Astrocyte (in vitro differentiated cells and primary cell): ENCODE results near the gene SOWAHB.

Source experiments
- CTCF ChIP-seq: IDR thresholded peaks from 2 replicates; pipeline ENCODE4 v1.5.1; 2011; ENCODE audit warnings: low read depth, mild to moderate bottlenecking, inconsistent platforms, low read length, moderate library complexity; ENCODE audit not compliant: insufficient read depth
- EZH2 ChIP-seq: IDR thresholded peaks from 2 replicates; pipeline ENCODE4 v1.6.1; 2012; ENCODE audit warnings: mild to moderate bottlenecking, low read length, inconsistent platforms; ENCODE audit not compliant: insufficient read depth

DNA sequence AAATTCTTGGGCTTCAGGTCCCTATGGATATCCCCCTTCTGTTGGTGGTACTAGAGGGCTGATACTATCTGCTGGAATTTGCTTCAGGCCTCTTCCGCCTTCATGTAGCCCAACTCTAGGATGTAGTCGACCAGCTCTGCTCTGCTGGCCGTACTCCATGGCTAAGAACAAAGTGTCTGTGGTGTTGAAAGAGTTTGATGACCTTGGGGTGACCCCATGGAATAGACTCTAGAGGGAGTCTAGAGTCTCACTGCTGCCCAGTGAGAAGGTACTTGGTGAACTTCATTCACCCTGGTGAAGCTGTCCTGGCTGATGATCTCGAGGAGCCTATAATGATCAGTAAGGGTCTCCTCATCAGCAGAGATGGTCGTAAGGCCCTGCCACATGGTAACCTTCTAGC lies 11.7 kb downstream of the SOWAHB start:
- TF ChIP-seq CTCF (no peak), EZH2 (no peak)
